Natural killer cell treated with Interleukin-12 subunit alpha and Interleukin-12 subunit beta and Interleukin-15 and Interleukin-18, amount 100 ng/mL, for 72 hours (primary cell): Measurements from ENCODE around the gene TSHZ3. TPM values are rescaled to one million over a fixed set of nuclear protein-coding genes. Genes with fewer than 3 reads are reported as not detected.

Source experiments
- ATAC-seq, 2 donors: fragments of 150-1000 bp; cut with Tn5 transposase in 1 of 2; sonication (Bioruptor Pico), chemical (Tn5 transposase) in 1 of 2; 2 replicates each; pipeline ENCODE4 v1.10.0; 2021
- DNase-seq: peaks from one replicate; pipeline ENCODE4 v3.0.0; 2022; ENCODE audit warnings: low spot score
- H3K27ac Mint-ChIP-seq, 2 donors: 1 replicate in 1 of 2; 2 replicates in 1 of 2; pipeline ENCODE4 v1.8.0; 2022; ENCODE audit warnings: mixed read lengths in 2 of 2, mild to moderate bottlenecking in 1 of 2, moderate library complexity in 1 of 2
- H3K27me3 Mint-ChIP-seq, 2 donors: 1 replicate in 1 of 2; 2 replicates in 1 of 2; pipeline ENCODE4 v1.8.0; 2022; ENCODE audit warnings: mixed read lengths in 2 of 2
- H3K36me3 Mint-ChIP-seq: one replicate; pipeline ENCODE4 v1.8.0; 2022; ENCODE audit warnings: mixed read lengths
- H3K4me1 Mint-ChIP-seq, 2 donors: 1 replicate in 1 of 2; 2 replicates in 1 of 2; pipeline ENCODE4 v1.8.0; 2022; ENCODE audit warnings: low read depth in 2 of 2, mixed read lengths in 2 of 2, mild to moderate bottlenecking in 1 of 2
- H3K4me3 Mint-ChIP-seq: one replicate; pipeline ENCODE4 v1.8.0; 2022; ENCODE audit warnings: mixed read lengths
- H3K9me3 Mint-ChIP-seq: 2 replicates; pipeline ENCODE4 v1.8.0; 2022; ENCODE audit warnings: mixed read lengths
- total RNA-seq, 2 donors: library from RNA; stranded (reverse); gene quantifications; one replicate each; pipeline ENCODE4 v1.2.3, GENCODE V29; 2022

Gene TSHZ3
- total RNA-seq, 2 donors from 2014 or later = 4.0 to 4.1 TPM

DNA sequence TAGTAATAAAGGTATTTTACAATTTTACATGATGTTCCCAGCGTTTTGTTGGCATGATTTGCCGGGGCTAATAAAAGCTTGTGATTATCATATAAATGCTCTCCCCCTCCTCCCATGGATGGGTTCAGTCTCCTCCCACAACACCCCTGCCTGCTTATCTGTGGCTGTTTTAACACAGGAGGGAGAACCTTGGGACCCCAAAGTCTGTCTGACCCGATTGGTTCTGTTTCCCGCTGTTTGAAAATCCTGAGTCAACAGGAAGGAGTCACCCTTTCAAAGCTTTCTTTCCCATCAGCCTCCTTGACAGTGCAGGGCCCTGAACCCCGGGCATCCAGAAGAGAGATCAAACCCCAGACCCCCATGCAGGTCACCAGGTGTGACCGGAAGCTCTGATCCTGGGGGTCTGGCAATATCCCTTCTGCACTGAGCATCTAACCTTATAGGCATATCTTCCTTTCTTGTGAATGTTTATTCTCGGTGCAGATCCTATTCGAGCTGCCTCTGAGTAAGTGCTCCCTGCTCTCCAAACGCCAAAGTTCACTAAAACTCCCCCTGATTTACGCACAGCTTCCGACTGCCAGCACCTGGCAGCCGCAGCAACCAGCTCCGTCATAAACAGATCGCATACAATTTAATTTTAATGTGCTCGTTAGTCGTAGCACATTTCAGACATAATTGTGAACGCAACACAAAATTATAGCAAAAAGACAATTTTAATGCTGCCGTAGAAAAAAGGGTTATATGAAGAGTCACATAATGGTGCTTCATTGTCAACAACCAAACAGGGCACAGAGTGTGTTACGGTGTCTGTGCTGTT lies 74.8 kb downstream of the TSHZ3 start:
- no peaks in the 10 kb centered on the region for H3K4me1 Mint-ChIP-seq
- DNase-seq = peak; percentile 12
- ATAC-seq = no peak

DNA sequence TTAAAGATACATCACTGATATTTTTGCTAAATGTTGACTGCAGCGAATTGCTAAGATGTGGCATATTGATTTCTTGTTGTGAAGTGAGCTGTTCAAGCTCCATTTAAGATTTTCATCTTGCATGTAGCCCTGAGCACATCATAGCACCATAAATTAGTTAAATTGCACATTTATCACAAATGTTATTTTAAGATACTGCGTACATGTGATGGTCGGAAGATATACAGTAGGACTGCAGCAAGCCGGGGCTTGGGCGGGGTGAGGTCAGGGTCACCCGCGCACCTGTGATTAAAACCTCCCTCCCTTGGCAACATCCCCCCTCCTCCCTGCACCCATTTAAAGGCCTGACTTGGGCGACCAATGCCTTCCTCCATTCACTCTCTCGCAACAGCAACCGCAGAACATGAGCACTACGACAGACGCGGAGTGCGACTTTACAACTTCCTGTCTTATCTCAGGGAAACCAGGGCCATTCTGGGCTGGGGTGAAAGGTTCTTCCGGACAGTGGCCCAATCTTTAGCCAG lies 76.6 kb downstream of the TSHZ3 start:
- Mint-ChIP-seq H3K9me3 (no peaks in the 10 kb centered on the region), H3K36me3 (no peaks in the 10 kb centered on the region), H3K4me3 (no peak overlapping the region), H3K27ac (no peak overlapping the region), H3K27me3 (no peaks in the 10 kb centered on the region), H3K4me1 (no peaks in the 10 kb centered on the region)
- DNase-seq (peak; percentile 20), ATAC-seq (no peak)

More for the DNA sequence above, 74.8 kb downstream of the TSHZ3 start:
- H3K36me3 Mint-ChIP-seq = no peaks in the 10 kb centered on the region
- H3K9me3 Mint-ChIP-seq = no peaks in the 10 kb centered on the region
- H3K4me3 Mint-ChIP-seq = no peak overlapping the region
- no peak overlapping the region for H3K27ac Mint-ChIP-seq
- no peaks in the 10 kb centered on the region for H3K27me3 Mint-ChIP-seq

DNA sequence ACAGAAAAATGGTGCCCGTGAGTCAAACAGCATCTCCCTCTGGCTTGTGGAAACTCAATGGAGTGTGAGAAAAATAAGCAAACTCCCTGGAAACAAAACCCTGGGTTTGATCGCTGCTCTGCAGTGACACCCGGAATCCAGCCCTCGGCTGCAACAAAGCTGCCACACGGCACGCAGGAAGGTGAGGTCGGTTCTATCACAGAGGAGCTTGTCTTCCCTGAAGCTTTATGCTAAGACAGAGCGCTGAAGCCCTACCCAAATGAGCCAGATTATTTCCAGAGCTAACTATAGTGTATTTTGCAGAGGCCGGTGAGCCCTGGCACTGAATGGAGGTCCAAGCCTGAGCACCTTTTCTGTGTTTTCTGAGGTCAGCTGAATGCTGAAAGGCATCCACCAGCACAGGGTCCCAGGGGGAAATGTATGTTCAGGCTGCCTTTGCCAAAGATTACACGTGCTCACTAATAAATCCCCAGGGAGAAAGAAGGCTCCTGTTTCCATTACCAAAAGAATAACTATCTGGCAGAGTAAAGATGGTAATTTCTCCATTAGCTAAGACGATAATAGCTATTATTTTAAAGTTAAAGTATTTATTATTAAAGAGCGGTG lies 77.8 kb downstream of the TSHZ3 start:
- Mint-ChIP-seq H3K36me3 (no peaks in the 10 kb centered on the region), H3K4me1 (no peaks in the 10 kb centered on the region), H3K27me3 (no peaks in the 10 kb centered on the region), H3K9me3 (no peaks in the 10 kb centered on the region), H3K27ac (no peak overlapping the region), H3K4me3 (no peak overlapping the region)
- peak; percentile 35 for DNase-seq
- no peak for ATAC-seq

DNA sequence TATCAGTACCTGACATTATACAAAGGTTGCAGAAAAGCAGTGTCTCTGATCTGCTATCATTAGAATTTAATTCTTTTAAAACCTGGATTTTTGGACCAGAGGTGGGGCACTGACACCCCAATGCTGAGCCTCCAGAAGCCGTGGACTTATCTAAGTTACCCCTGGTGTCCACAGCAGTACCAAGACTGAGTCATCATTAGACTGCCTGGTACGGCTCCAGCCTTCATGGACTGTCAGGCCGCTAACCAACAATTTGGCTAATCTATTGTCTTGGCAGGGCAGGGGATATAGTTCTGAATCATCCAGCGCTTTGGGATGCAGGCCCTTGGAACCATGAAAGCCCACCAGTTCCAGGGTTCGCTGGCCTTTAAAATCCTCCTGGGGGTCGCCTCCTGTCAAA lies 78.3 kb downstream of the TSHZ3 start:
- no peaks in the 10 kb centered on the region for H3K27me3 Mint-ChIP-seq
- no peak overlapping the region for H3K4me3 Mint-ChIP-seq
- no peaks in the 10 kb centered on the region for H3K36me3 Mint-ChIP-seq
- ATAC-seq (no peak), DNase-seq (no peak)
- no peaks in the 10 kb centered on the region for H3K9me3 Mint-ChIP-seq
- H3K27ac Mint-ChIP-seq = no peak overlapping the region
- no peaks in the 10 kb centered on the region for H3K4me1 Mint-ChIP-seq

DNA sequence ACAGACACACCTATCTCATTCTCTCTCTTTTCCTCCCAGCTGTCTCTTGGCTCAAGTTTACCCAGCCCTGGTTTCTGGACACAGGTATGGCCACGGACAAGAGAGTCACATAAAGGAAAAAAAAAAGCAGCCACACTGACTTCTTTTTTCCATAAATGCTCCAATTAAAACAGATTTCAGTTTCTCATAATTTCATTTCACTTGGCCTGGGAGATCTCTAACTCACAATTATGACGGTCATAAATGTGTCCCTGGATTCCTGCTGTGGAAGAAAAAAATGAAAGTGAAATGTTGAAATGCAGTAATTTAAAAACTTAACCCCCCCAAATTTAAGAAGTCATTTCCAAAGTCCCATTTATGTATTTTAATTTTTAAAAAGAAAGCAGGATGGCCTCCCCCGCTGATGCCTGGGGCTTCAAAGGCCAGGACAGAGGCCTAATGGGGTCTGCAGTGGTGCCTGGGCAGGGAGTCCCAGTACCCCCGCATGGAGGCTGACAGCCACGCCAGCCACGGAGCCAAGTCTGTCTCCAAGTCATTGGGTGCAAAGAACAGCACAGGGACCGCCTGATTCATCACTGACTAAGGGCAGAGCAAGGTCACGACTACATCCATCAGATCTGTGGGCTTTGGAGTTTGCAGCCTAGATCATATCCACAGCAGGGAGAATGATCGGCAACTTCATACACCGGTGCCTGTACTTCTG lies 79.7 kb downstream of the TSHZ3 start:
- Mint-ChIP-seq H3K4me3 (no peak overlapping the region), H3K4me1 (no peaks in the 10 kb centered on the region), H3K27me3 (no peaks in the 10 kb centered on the region), H3K36me3 (no peaks in the 10 kb centered on the region), H3K9me3 (no peaks in the 10 kb centered on the region), H3K27ac (no peak overlapping the region)
- ATAC-seq (no peak), DNase-seq (peak; percentile 42)

DNA sequence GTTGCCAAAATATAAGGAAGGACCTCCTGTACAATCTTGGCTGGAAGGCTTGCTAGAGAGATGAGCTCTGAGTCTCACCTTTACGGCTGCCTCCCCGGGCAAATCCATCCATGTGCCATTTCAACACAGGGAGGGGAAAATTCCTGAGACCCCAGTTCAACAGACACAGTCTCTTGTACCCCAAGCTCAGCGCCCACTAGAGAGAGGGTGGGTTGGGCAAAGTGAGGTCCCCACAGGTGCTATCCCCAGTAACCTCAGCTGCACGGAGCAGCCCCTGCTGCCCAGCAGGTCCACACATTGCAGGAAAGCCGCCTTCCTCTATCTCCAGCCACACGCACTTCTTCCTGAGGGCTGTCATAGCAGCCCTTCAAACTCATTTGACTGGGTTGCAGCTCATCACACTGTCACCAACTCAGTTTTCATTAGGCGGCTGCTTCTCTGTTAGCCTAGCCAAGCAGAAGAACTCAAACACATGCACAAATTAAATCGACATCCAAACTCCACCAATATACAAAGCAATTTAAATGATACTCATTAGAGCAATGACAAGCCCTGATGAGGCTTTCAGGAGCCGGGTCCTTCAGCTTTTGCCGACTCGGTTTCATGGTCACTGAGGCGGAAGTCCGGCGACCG lies 80.4 kb downstream of the TSHZ3 start:
- DNase-seq = no peak
- no peaks in the 10 kb centered on the region for H3K36me3 Mint-ChIP-seq
- no peak overlapping the region for H3K27ac Mint-ChIP-seq
- H3K27me3 Mint-ChIP-seq = no peaks in the 10 kb centered on the region
- ATAC-seq = no peak
- H3K4me3 Mint-ChIP-seq = no peak overlapping the region
- no peaks in the 10 kb centered on the region for H3K4me1 Mint-ChIP-seq
- H3K9me3 Mint-ChIP-seq = no peaks in the 10 kb centered on the region

DNA sequence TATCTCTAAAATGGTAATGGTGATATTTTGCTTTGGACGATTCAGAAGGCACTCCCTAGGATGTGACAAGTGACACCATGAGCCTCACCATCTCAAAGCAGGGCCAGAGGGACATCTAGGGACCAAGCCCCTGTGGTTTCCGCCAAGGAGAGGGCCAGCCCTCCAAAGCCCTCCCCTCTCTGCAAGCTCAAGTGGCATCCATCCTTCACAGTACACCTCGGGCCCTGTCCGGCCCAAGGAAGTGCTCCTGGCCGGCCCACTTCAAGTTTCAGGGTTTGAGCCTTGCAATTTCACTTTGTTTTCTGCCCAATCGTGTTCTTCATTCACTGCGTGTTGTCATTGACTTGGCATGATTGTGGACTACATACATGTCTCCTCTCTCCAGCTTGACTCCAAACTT lies 82.5 kb downstream of the TSHZ3 start:
- Mint-ChIP-seq H3K27ac (no peak overlapping the region), H3K4me1 (no peaks in the 10 kb centered on the region), H3K4me3 (no peak overlapping the region), H3K9me3 (no peaks in the 10 kb centered on the region), H3K36me3 (no peaks in the 10 kb centered on the region), H3K27me3 (peaks cover 0 to 11% of the 10 kb centered on the region in 2 donors)
- DNase-seq = no peak
- peak in 1 of 2 donors; percentile 30 for ATAC-seq

DNA sequence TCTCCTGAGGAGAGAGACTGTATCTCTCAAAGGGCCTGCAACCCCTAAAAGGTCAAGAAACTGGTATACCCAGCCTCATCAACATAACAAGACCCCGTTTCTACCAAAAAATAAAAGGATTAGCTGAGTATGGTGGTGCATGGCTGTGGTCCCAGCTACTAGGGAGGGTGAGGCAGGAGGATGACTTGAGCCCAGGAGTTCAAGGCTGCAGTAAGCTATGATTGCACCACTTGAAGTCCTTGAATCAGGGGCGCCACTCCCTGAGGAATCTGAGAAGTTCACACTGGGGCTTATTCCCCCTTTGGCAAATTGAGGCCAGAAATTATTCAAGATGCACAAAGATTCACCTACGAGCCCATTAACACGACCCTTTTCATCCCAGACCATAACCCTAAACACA lies 83.0 kb downstream of the TSHZ3 start:
- peaks cover 0 to 11% of the 10 kb centered on the region in 2 donors for H3K27me3 Mint-ChIP-seq
- no peak for DNase-seq
- H3K9me3 Mint-ChIP-seq = no peaks in the 10 kb centered on the region
- no peak overlapping the region for H3K4me3 Mint-ChIP-seq
- no peaks in the 10 kb centered on the region for H3K4me1 Mint-ChIP-seq
- H3K36me3 Mint-ChIP-seq = no peaks in the 10 kb centered on the region
- no peak overlapping the region for H3K27ac Mint-ChIP-seq
- no peak for ATAC-seq

DNA sequence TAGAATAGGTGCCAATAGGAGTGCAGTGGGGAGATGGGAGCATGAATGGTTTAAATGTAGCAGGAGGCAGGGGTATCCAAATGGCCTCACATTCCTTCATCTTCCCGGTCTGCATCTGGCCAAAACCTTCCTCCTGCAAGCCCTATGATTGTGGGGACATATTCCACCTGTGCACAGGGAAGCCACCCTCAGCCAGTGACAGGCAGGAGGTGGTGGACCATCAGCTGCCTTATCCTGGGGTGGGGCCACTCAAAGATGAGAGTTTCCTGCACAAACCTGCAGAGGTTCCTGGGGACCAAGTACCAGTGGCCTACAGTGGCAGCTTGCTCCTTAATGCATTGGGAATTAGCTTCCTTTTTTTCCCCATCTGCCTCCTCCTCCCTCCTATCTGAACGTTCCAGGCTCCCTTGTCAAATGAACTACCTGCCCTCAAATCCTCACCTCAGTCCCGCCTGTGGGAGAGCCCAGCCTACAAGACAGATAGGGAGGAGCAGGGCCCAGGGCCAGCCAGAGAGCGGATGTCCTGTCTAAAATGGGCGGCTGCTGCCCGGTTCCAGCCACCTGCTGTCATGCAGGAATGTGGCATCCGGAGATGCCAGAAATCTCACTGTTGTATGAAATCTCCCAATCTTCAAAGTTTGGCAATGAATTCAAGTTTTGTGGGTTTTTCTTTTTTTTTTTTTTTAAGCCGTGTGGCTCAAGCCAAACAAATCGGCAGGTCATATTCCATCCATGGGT lies 85.0 kb downstream of the TSHZ3 start:
- no peaks in the 10 kb centered on the region for H3K4me1 Mint-ChIP-seq
- peaks cover 0 to 19% of the 10 kb centered on the region in 2 donors for H3K27me3 Mint-ChIP-seq
- H3K27ac Mint-ChIP-seq = no peak overlapping the region
- no peaks in the 10 kb centered on the region for H3K36me3 Mint-ChIP-seq
- ATAC-seq (no peak), DNase-seq (no peak)
- H3K9me3 Mint-ChIP-seq = no peaks in the 10 kb centered on the region
- H3K4me3 Mint-ChIP-seq = no peak overlapping the region

DNA sequence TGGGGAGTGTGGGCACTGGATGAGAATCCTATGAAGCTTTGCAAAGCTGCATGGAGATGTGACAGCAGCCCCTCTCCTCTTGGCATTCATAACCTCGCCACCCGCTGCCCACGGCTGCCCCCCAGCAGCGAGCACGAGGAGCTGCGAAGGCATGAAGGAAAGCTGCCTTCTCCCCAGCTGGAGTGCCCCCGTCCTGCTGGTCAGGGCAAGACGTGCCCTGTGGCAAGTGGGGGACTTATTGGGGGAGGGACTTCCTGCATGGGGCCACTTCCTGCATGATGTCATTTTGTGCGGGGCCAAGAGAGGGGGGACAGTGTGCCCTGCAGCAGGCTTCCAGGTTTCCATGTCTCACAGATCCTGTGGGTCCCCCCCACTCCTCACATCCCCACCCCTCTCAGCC lies 85.9 kb downstream of the TSHZ3 start:
- H3K36me3 Mint-ChIP-seq = no peaks in the 10 kb centered on the region
- ATAC-seq = no peak
- peaks cover 0 to 19% of the 10 kb centered on the region in 2 donors for H3K27me3 Mint-ChIP-seq
- H3K27ac Mint-ChIP-seq = no peak overlapping the region
- H3K4me1 Mint-ChIP-seq = no peaks in the 10 kb centered on the region
- H3K9me3 Mint-ChIP-seq = no peaks in the 10 kb centered on the region
- no peak overlapping the region for H3K4me3 Mint-ChIP-seq
- DNase-seq = no peak

DNA sequence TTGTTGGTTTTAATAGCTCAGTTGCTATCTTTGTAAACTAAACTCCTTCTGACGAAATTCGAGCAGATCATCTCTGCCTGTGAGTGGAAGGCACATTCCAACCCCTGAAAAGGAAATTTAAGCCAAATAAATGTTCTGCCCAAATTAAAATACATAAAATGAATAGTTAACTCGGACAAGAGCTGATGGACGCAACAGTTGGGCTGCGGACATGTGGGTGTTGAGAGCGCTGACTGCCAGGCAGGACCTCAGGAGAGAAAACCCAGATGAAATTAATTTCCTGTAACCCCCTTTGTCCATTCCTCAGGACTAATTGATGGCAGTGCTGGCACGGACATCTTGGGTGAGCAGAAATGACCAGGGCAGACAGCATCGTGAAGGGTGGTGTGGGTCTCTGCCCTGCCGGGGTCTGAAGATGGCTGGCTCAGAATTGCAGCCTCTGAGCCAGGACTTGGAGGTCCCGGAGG lies 86.5 kb downstream of the TSHZ3 start:
- ATAC-seq = no peak
- DNase-seq = no peak
- H3K4me3 Mint-ChIP-seq = no peak overlapping the region
- no peaks in the 10 kb centered on the region for H3K9me3 Mint-ChIP-seq
- peaks cover 0 to 19% of the 10 kb centered on the region in 2 donors for H3K27me3 Mint-ChIP-seq
- no peak overlapping the region for H3K27ac Mint-ChIP-seq
- no peaks in the 10 kb centered on the region for H3K4me1 Mint-ChIP-seq
- H3K36me3 Mint-ChIP-seq = no peaks in the 10 kb centered on the region

DNA sequence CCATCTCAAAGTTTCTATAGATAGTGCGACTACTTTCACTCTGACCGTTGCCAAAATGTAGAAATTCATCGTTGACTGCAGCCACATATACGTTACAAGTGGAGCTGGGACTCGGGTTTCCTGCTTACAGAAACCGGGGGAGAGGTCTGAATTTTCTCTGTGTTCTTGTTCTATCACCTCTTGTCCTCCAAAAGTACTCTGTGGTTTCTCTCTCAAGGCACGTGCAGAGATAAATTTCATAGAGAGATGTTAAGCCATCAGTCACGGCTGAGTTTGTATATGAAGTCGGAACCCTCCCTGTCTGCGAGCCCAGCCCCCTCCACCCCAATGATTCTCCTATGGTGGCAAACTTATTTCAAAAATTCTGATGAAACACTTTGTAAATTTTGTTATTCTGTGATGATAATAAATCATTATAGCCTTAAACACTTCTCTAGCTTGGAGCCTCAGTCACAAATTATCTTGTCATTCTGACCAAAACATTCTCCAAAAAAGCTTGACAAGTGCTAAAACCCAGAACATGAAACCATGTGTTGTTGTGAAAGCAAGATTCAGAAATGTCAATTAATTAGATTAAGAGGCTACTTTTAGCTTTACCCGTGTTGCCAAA lies 87.5 kb downstream of the TSHZ3 start:
- Mint-ChIP-seq H3K4me3 (no peak overlapping the region), H3K9me3 (no peaks in the 10 kb centered on the region), H3K27ac (no peak overlapping the region), H3K36me3 (no peaks in the 10 kb centered on the region), H3K4me1 (peaks cover 0 to 1% of the 10 kb centered on the region in 2 donors), H3K27me3 (peaks cover 0 to 19% of the 10 kb centered on the region in 2 donors)
- ATAC-seq = no peak
- DNase-seq = no peak
